ENCODE results near the gene YTHDF1. TPM values are rescaled to one million over a fixed set of nuclear protein-coding genes. Genes with fewer than 3 reads are reported as not detected.

YTHDF1 gene
- total RNA-seq, 2 donors from 2014 or later, result 25.2 to 25.7 TPM

DNA sequence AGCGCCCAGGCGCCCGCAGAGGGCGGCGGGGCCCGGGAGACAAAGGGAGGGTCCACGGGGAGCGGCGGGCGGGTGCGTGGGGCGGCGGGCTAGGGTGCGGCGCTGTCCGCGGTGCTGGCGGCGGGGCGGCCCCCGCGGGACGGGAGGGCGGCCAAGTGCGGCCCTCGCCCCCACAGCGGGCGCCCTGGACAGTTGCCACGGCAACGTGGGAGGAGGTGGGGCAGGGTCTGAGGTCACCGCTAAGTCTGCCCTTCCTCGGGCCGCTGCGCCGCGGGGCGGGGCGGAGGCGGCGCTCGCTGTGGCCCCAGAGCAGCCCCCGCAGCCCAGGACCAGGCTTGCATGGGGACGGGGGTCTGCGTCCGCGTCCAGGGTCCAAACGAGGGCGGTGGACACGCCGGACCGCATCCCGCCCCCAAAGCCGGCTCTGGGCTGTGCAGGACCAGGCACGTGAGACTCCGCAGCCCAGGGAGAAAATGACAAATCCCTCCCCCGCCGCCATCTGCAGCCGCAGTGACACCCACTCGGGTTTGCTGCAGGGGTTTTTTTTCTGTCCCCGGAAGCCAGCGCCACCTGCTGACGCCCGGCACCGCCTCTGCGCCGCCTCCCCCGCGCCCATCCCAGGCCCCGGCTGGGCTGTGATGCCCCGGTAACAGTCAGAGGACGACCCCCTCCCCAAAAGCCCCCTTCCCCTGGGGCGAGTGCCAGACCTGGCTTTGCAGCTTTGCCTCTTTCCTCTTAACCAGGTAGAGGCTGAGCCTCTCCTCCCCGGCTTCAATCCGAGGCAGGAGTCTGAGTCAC, 36.8 kb downstream of the YTHDF1 start:
- intact Hi-C loops (cut with DNase I), result no loop called here
- no peak for DNase-seq (ENCODE audit: low spot score)

GRCh38 chr20:63178446-63178820, 37.5 kb downstream of the YTHDF1 start:
- no peak for DNase-seq (ENCODE audit: low spot score)
- intact Hi-C loops (cut with DNase I), result no loop called here

DNA sequence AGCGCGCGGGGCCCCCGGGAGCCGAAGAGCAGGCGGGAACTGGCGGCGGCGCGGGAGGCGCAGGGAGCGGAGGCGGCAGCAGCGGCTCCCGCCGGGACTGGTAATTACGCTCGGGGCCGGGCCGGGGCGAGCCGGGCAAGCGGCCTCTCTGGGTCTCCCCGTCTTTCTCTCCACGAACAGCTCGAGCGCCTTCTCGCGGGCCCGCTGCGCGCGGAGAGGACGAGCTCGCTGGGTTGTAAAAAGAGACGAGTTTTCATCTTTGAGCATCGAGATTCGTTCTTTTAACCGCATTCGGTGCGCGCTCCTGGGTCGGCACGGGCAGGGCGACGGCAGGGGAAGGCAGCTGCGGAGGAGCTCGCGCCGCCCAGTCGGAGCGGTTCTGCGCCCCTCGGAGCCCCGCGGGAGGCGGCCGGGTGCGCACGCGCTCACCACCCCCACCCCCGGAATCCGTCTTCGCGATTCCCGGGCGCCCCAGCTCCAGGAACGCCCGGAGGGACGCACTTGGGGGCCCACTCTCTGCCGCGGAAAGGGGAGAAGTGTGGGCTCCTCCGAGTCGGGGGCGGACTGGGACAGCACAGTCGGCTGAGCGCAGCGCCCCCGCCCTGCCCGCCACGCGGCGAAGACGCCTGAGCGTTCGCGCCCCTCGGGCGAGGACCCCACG, 38.0 kb downstream of the YTHDF1 start:
- intact Hi-C loops (cut with DNase I), result no loop called here
- no peak for DNase-seq (ENCODE audit: low spot score)

DNA sequence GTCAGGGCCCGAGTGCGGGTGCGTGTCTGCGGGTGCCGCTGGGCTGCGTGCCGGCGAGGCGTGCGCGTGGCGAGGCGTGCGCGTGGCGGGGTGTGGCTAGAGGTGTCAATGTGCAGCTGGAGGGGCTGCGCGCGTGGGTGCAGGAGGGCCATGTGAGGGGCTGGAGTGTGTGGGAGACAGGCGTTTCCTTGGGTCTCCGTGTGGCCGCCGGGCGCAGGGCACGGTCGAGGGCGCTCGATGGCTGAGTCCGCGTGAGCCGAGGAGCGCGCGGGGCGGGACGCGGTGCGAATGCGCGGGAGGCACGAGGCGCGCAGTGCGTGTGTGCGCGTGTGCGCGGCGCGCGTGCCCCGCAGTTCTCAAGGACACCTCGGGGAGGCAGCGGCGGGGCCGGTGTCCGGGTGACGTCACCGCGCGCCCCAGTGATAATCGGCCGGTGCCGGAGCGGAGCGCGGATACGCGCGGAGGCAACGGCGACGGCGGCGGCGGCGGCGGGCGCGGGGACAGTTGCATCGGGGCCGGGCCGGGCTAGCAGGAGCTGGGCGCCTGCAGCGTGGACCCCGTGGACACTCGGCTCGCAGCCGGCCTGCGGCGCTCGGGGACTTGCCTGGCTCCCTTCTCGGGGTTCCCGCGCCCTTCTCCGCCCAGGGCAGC, 38.7 kb downstream of the YTHDF1 start:
- intact Hi-C loops (cut with DNase I), result no loop called here
- no peak for DNase-seq (ENCODE audit: low spot score)

DNA sequence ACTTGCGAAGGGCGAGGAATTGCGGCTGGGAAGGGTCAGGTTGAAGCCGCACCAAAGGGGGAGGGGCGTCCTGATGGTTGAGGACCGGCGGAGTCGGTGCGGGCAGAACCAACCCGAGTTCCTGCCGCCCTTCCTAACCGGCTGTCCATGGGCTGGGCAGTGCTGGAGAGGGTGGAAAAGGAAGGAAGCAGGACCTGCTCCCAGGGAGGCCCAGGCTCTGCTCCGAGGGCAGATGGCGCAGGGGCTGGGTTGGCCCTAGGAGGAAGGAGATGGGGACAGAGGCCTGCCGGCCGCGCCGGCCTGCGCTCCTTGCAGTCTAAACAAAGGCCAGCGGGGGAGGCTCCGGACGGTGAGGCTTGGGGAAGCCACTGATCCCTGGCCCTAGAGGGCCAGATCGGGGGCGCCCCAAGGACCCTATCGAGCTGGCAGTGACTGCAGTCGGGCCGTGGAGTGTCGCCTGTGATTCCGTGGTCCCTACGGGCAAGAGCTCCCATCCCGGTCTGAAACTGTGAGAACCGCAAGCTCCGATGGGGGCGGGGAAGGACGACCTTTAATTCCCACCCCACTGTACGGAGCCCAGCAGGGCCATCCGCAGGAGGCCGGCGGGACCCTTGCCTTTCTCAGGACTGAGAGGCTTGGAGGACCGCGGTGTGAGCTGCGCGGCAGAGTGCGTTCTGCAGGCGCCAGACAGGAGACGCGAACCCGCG, 39.4 kb downstream of the YTHDF1 start:
- DNase-seq (ENCODE audit: low spot score), result no peak
- intact Hi-C loops (cut with DNase I), result no loop called here

DNA sequence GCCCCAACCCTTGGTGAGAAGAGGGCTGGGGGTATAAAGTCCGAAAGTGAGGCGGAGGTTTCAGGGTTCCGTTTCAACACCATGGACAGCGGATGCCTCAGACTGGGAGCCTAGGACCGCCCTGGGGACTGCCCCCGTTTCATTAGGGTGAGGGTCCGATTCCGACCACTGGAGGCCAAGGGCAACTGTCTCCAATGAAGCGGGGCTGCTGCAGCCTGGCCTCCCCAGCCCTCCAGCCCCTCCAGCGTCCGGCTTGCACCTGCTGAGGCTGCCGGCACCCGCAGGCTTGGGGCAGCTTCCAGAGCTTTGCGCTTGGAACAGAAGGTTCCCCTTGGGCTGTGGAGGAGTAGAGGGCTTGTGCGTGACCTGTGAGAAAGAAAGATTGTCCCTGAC, 39.9 kb downstream of the YTHDF1 start:
- no peak for DNase-seq (ENCODE audit: low spot score)
- intact Hi-C loops (cut with DNase I), result no loop called here

- no peak for DNase-seq (ENCODE audit: low spot score)
- intact Hi-C loops (cut with DNase I), result no loop called here
Measured at GRCh38 chr20:63175038-63175895, 40.7 kb downstream of the YTHDF1 start.

DNA sequence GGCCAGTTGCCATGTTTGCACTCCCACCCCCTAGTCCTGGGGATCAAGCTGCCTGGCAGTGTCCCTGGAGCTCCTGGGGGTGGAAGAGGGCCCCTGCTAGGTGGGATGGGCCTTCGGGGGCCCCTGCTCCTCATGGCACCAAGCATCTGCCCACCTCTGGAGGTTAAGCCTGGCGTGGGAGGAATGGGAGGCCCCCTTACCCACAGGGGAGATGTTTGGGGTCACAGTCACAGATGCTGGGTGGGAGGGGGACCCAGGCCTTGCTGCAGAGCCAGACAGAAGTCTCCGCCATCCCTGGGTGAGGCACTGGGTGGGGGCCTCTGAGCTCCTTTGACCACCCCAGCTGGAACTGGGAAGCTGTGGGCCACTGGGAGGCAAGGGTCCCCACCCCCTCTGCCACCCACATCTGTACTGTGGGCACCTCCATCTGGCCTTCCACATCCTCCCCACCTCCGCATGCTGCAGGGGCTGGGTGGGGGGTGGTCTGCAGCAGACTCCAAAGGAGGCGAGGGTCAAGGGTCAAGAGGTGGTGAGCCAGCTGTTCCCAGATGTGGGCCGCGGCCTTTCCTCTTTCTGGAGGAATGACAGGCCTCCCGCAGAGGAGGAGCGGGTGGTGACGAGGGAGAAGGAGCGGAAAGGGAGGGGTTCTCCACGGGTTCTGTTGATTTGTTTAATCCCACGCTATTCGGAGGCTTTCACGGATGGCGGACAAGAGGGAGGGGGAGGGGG, 41.5 kb downstream of the YTHDF1 start:
- intact Hi-C loops (cut with DNase I), result no loop called here
- DNase-seq (ENCODE audit: low spot score), result no peak

DNA sequence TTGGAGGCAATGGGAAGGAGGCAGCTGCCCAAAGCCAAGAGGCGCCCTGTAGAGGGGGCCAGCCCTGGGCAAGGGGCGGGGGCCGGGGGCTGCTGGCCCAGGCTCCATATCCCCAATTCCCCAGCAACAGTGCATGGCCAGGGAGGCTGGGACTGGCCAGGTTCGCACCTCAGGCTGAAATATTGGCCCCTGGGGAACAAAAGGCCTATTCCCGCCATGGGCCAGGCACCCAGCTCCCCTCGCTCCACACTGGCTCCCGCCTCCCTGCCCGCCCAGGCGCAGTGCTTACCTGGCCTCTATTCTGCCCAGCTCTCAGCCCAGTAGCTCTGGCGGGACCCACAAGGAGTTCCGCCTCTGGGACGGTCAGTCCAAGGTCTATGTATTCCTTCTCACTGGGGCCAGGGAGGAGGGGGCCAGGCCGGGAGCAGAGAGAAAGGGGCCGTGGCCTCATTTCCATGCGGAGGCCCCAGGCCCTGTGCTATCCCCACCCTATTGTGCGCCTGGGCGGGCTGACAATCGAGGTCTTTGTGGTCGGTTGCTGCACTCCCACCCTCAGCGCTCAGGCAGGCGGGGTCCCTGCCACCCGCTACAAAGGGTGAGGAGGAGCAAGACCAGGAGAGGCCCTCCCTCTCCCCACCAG, 42.3 kb downstream of the YTHDF1 start:
- DNase-seq (ENCODE audit: low spot score), result no peak
- intact Hi-C loops (cut with DNase I), result no loop called here

- no peak for DNase-seq (ENCODE audit: low spot score)
- intact Hi-C loops (cut with DNase I), result no loop called here
Measured at GRCh38 chr20:63172726-63173125, 43.2 kb downstream of the YTHDF1 start.

GRCh38 chr20:63171991-63172390, 43.9 kb downstream of the YTHDF1 start:
- no peak for DNase-seq (ENCODE audit: low spot score)
- intact Hi-C loops (cut with DNase I), result no loop called here

- intact Hi-C loops (cut with DNase I), result no loop called here
- no peak for DNase-seq (ENCODE audit: low spot score)
Measured at GRCh38 chr20:63169681-63170080, 46.2 kb downstream of the YTHDF1 start.

- DNase-seq (ENCODE audit: low spot score), result no peak
- intact Hi-C loops (cut with DNase I), result no loop called here
Measured at GRCh38 chr20:63168861-63169260, 47.1 kb downstream of the YTHDF1 start.

DNA sequence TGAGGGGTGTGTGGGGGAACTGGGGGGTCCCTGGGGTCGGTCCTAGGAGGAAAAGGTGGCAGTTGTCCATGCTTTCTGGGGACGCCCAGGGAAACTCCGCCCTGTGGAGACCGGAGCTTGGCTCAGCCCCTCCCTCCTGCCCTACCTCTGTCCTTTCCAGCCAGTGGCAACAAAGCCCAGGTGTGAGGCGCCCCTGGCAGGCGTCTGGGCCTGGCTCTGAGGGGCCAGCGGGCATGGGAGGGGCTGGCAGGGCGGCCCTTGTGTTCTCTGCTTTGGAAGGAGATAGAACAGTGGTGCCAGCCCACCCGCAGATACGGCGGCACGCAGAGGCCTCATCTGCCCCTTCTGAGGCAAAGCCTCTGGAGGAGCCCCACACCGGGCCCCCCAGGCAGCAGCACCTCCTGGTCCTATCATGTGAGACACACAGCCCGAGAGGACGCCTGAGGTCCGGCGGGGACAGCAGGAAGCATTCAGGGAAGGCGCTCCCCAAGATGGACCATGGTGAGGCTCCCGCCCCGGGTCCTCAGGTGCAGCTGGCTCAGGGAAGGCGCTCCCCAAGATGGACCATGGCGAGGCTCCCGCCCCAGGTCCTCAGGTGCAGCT, 47.9 kb downstream of the YTHDF1 start:
- intact Hi-C loops (cut with DNase I), result no loop called here
- DNase-seq (ENCODE audit: low spot score), result no peak

- DNase-seq (ENCODE audit: low spot score), result no peak
Measured at GRCh38 chr20:63167026-63167917, 48.7 kb downstream of the YTHDF1 start.

DNA sequence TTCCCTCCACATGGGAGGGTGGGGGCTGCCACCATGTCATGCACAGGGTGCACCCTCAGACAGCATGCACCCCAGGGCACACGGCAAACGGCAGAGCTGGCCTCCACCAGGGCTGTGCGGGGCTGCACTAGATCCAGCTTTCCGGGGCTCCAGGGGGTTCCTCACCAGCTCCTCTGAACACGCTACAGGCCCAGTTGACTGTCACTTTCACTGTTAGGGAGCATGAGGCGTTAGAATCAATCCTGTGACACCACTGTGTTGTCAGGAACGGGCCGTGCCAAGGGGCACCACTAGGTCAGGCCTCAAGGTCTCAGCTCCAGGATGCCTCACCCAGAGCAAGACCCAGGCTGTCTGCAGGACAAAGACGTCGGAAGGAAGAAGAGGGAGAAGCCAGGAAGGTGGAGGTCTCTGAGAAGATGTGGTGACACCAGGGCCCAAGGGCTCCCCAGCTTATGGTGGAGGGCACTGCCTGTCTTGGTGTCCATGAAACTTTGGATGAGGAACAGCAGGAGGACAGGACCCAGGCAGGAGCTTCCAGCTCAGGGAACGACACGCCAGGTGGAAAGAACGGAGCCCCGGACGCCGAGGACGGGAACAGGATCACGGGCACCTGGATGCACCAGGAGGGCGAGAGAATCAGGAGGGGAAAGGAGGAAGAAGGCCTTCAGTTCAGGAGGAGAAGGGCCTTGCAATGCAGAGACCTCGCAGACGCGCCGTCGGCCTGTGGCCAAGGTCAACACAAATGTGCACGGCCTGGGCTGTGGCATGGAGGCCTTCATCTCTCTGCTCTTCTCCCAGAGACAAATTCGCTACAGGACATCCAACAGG, 49.5 kb downstream of the YTHDF1 start:
- DNase-seq (ENCODE audit: low spot score), result no peak
- intact Hi-C loops (cut with DNase I), result no loop called here

More at GRCh38 chr20:63167026-63167917, 48.7 kb downstream of the YTHDF1 start:
- intact Hi-C loops (cut with DNase I), result no loop called here
